Ishikawa (cell line): Measurements from ENCODE around the gene PCP4L1.

Source experiments
- CEBPB ChIP-seq: IDR thresholded peaks from 2 replicates; pipeline ENCODE4 v1.6.1; 2012
- CREB1 ChIP-seq: IDR thresholded peaks from 2 replicates; pipeline ENCODE4 v1.6.1; 2012; ENCODE audit warnings: low read depth
- EGR1 ChIP-seq: IDR thresholded peaks from 2 replicates; pipeline ENCODE4 v1.6.1; 2012
- EP300 ChIP-seq: IDR thresholded peaks from 2 replicates; pipeline ENCODE4 v1.6.1; 2012; ENCODE audit warnings: borderline replicate concordance
- FOXM1 ChIP-seq: IDR thresholded peaks from 2 replicates; pipeline ENCODE4 v1.6.1; 2012; ENCODE audit warnings: low read depth, borderline replicate concordance
- NFIC ChIP-seq: IDR thresholded peaks from 2 replicates; pipeline ENCODE4 v1.6.1; 2012
- RAD21 ChIP-seq: IDR thresholded peaks from 2 replicates; pipeline ENCODE4 v1.6.1; 2012; ENCODE audit warnings: low read depth
- REST ChIP-seq: IDR thresholded peaks from 2 replicates; pipeline ENCODE4 v1.6.1; 2012; ENCODE audit warnings: low read depth, mild to moderate bottlenecking
- TAF1 ChIP-seq: IDR thresholded peaks from 2 replicates; pipeline ENCODE4 v1.6.1; 2012; ENCODE audit warnings: low read depth, mild to moderate bottlenecking
- TCF12 ChIP-seq: IDR thresholded peaks from 2 replicates; pipeline ENCODE4 v1.6.1; 2012; ENCODE audit warnings: low read depth
- TEAD4 ChIP-seq: IDR thresholded peaks from 2 replicates; pipeline ENCODE4 v1.6.1; 2012

- TF ChIP-seq CREB1 (no peak), CEBPB (peak; percentile 50; the same call in 1 of the 2 replicates), REST (no peak), EP300 (no peak), EGR1 (no peak), RAD21 (no peak), TAF1 (no peak), TCF12 (no peak), NFIC (no peak), TEAD4 (no peak), FOXM1 (no peak)
Measured at GRCh38 chr1:161260376-161261260, 2.1 kb downstream of the PCP4L1 start.
